Nephron (organoid): ENCODE measurements around the gene TBC1D5.
"Not testable (repeated sequence)": the region's sequence is repeated elsewhere in the genome, so short reads cannot be mapped to it uniquely, and the experiment has no call there.

Source experiments
- H3K27ac Mint-ChIP-seq, 3 experiments: 2 replicates each; pipeline ENCODE4 v1.8.0; 2020; ENCODE audit warnings: mixed read lengths in 3 of 3, mild to moderate bottlenecking in 2 of 3, moderate library complexity in 1 of 3
- H3K27me3 Mint-ChIP-seq: 2 replicates; pipeline ENCODE4 v1.8.0; 2021; ENCODE audit warnings: low read depth, mild to moderate bottlenecking, moderate library complexity, mixed read lengths
- H3K36me3 Mint-ChIP-seq: 2 replicates; pipeline ENCODE4 v1.8.0; 2020; ENCODE audit warnings: low read depth, mixed read lengths
- H3K4me1 Mint-ChIP-seq: 2 replicates; pipeline ENCODE4 v1.8.0; 2020; ENCODE audit warnings: mixed read lengths
- H3K4me3 Mint-ChIP-seq, 3 experiments: 2 replicates each; pipeline ENCODE4 v1.8.0; 2020; ENCODE audit warnings: mild to moderate bottlenecking in 3 of 3, mixed read lengths in 3 of 3, moderate library complexity in 2 of 3
- H3K9me3 Mint-ChIP-seq: 2 replicates; pipeline ENCODE4 v1.8.0; 2020; ENCODE audit warnings: mixed read lengths
- TF ChIP-seq, protein P1 (sequence below), 3 experiments: fragments of 200-600 bp; sonication (generic); IDR thresholded peaks; one replicate each; pipeline ENCODE4 v1.5.0; 2021; ENCODE audit warnings: antibody characterized with exemption in 3 of 3; ENCODE audit not compliant: unreplicated experiment in 3 of 3

TBC1D5 gene

DNA sequence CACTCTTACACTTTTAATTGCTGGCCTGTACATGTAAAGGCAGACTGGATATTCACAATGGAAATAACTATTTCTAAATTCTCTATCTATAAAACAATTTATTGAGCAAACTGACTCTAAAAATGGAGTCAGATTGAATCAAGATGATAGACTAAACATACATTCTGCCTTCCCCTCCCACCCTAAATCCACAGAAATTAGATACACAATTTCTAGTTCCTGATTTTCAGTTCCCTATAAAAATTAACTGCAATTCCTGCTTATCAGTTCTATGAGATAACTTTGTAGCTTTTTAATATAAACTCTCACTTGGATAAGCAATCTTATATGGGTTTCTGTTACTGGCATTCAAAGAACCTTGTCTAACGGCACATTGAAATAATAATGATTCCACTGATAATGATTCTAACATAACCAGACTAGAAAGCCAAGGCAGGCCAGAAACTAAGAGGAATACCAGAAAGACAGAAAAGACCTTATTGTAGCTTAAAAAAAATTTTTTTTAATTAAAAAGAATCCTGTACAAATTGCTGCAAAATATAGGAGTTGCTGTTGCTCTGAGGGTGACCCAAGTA is 33.1 kb downstream of the TBC1D5 start:
- Mint-ChIP-seq H3K4me3 (no peak overlapping the region), H3K4me1 (no peaks in the 10 kb centered on the region), H3K27me3 (no peaks in the 10 kb centered on the region), H3K36me3 (peaks cover 39% of the 10 kb centered on the region), H3K27ac (no peak overlapping the region), H3K9me3 (peaks cover 16% of the 10 kb centered on the region)
- TF ChIP-seq, protein P1, sequence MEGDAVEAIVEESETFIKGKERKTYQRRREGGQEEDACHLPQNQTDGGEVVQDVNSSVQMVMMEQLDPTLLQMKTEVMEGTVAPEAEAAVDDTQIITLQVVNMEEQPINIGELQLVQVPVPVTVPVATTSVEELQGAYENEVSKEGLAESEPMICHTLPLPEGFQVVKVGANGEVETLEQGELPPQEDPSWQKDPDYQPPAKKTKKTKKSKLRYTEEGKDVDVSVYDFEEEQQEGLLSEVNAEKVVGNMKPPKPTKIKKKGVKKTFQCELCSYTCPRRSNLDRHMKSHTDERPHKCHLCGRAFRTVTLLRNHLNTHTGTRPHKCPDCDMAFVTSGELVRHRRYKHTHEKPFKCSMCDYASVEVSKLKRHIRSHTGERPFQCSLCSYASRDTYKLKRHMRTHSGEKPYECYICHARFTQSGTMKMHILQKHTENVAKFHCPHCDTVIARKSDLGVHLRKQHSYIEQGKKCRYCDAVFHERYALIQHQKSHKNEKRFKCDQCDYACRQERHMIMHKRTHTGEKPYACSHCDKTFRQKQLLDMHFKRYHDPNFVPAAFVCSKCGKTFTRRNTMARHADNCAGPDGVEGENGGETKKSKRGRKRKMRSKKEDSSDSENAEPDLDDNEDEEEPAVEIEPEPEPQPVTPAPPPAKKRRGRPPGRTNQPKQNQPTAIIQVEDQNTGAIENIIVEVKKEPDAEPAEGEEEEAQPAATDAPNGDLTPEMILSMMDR (IDR thresholded peaks at IDR 0.05; ENCODE audit: unreplicated experiment in 3 of 3) = no peak

- Mint-ChIP-seq H3K27me3 (no peaks in the 10 kb centered on the region), H3K27ac (no peak overlapping the region), H3K4me3 (no peak overlapping the region), H3K36me3 (peaks cover 29% of the 10 kb centered on the region), H3K9me3 (peaks cover 8% of the 10 kb centered on the region), H3K4me1 (no peaks in the 10 kb centered on the region)
- TF ChIP-seq, protein P1 (IDR thresholded peaks at IDR 0.05; ENCODE audit: unreplicated experiment in 3 of 3) = no peak
Measured at GRCh38 chr3:17707813-17708543, 34.5 kb downstream of the TBC1D5 start.

DNA sequence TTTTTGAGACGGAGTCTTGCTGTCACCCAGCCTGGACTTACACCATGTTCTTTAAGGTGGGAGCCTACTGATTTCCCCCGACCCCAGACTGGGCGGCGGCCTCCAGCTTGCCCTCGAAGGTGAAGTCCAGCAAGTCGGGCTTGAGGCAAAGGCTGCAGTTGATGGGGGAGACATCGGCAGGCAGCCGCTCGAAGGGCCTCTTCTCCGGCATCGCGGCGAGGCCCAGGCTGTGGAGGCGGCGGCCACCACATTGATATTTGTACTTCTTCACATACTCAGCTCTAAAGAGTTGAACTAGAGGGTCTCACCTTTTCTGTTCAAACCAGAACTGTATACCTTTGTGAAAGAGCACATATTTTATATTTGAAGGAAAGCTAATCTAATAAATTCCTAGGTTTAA is 36.4 kb downstream of the TBC1D5 start:
- peaks cover 18% of the 10 kb centered on the region for H3K36me3 Mint-ChIP-seq
- H3K4me3 Mint-ChIP-seq, H3K9me3 Mint-ChIP-seq, H3K27ac Mint-ChIP-seq, H3K4me1 Mint-ChIP-seq, H3K27me3 Mint-ChIP-seq: not testable (repeated sequence)

- Mint-ChIP-seq H3K9me3 (peaks cover 36% of the 10 kb centered on the region), H3K36me3 (peaks cover 37% of the 10 kb centered on the region)
- not testable (repeated sequence) for H3K27me3 Mint-ChIP-seq, H3K4me3 Mint-ChIP-seq, H3K4me1 Mint-ChIP-seq, H3K27ac Mint-ChIP-seq
Measured at GRCh38 chr3:17699815-17700214, 42.6 kb downstream of the TBC1D5 start.

- H3K4me3 Mint-ChIP-seq, H3K4me1 Mint-ChIP-seq, H3K27ac Mint-ChIP-seq, H3K27me3 Mint-ChIP-seq: not testable (repeated sequence)
- Mint-ChIP-seq H3K36me3 (peaks cover 57% of the 10 kb centered on the region), H3K9me3 (peaks cover 51% of the 10 kb centered on the region)
Measured at GRCh38 chr3:17695665-17696064, 46.8 kb downstream of the TBC1D5 start.

GRCh38 chr3:17693670-17693999 is 48.8 kb downstream of the TBC1D5 start:
- H3K27me3 Mint-ChIP-seq, H3K27ac Mint-ChIP-seq, H3K4me3 Mint-ChIP-seq, H3K4me1 Mint-ChIP-seq: not testable (repeated sequence)
- peaks cover 49% of the 10 kb centered on the region for H3K36me3 Mint-ChIP-seq
- peaks cover 46% of the 10 kb centered on the region for H3K9me3 Mint-ChIP-seq

GRCh38 chr3:17692846-17693669 is 49.4 kb downstream of the TBC1D5 start:
- peaks cover 46% of the 10 kb centered on the region for H3K9me3 Mint-ChIP-seq
- H3K4me3 Mint-ChIP-seq, H3K27me3 Mint-ChIP-seq, H3K27ac Mint-ChIP-seq, H3K4me1 Mint-ChIP-seq: not testable (repeated sequence)
- H3K36me3 Mint-ChIP-seq = peaks cover 49% of the 10 kb centered on the region

DNA sequence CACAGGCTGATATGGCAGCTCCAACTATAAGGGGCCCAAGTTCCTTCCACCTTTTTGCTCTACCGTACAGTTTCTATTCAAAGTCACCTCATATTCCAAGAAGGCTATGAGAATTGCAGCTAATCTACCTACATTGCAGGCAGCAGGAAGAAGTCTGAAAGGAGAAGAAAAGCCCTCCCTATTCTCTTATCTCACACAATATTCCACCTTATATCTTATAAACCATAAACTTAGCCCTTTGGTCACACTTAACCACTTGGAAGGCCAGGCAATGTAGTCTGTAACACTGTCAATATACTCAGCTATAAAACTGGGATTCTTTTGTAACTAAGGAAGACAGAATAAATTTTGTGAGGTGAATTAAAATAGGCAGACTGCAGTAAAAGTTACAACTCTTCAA is 54.9 kb downstream of the TBC1D5 start:
- Mint-ChIP-seq H3K27me3 (no peaks in the 10 kb centered on the region), H3K4me1 (no peaks in the 10 kb centered on the region), H3K9me3 (peaks cover 6% of the 10 kb centered on the region), H3K4me3 (no peak overlapping the region), H3K36me3 (peaks cover 5% of the 10 kb centered on the region), H3K27ac (no peak overlapping the region)
- TF ChIP-seq, protein P1 (IDR thresholded peaks at IDR 0.05; ENCODE audit: unreplicated experiment in 3 of 3) = no peak
